Activated CD8-positive, alpha-beta T cell treated with anti-CD3 and anti-CD28 coated beads, Interleukin-2, amount 10 ng/mL, durations not matched to agents 7 days and 5 days (primary cell): ENCODE results near the gene LMO1. TPM values are rescaled to one million over a fixed set of nuclear protein-coding genes. Genes with fewer than 3 reads are reported as not detected.

Experiments used
- ATAC-seq: fragments of 150-1000 bp; cut with Tn5 transposase; one replicate; pipeline ENCODE4 v1.10.0; 2021; ENCODE audit warnings: moderate library complexity
- CTCF ChIA-PET: fragments of 350-600 bp; sonication (Branson Sonifier 250); formaldehyde crosslinking; loops from one replicate; lab custom pipeline; 2021; ENCODE audit warnings: antibody characterized with exemption; lab: Charles Lee
- POLR2A ChIA-PET: fragments of 350-600 bp; sonication (Branson Sonifier 250); formaldehyde crosslinking; loops from one replicate; lab custom pipeline; 2021; ENCODE audit warnings: antibody characterized with exemption; lab: Charles Lee
- DNase-seq: peaks from one replicate; pipeline ENCODE4 v3.0.0-alpha.2; 2020
- H3K27ac Mint-ChIP-seq: one replicate; pipeline ENCODE4 v1.8.0; 2021; ENCODE audit warnings: mild to moderate bottlenecking, mixed read lengths
- H3K27me3 Mint-ChIP-seq: one replicate; pipeline ENCODE4 v1.8.0; 2021; ENCODE audit warnings: low read depth, mixed read lengths
- H3K36me3 Mint-ChIP-seq: one replicate; pipeline ENCODE4 v1.8.0; 2021; ENCODE audit warnings: low read depth, mixed read lengths
- H3K4me1 Mint-ChIP-seq: one replicate; pipeline ENCODE4 v1.8.0; 2021; ENCODE audit warnings: low read depth, mixed read lengths
- H3K4me3 Mint-ChIP-seq: one replicate; pipeline ENCODE4 v1.8.0; 2021; ENCODE audit warnings: mild to moderate bottlenecking, mixed read lengths
- H3K9me3 Mint-ChIP-seq: one replicate; pipeline ENCODE4 v1.8.0; 2022; ENCODE audit warnings: mixed read lengths; ENCODE audit not compliant: insufficient read depth
- total RNA-seq, 2 experiments: library from RNA; stranded (reverse); gene quantifications; one replicate each; pipeline ENCODE4 v1.2.3, GENCODE V29; 2021

LMO1 gene
- total RNA-seq, 2 experiments from 2014 or later = not detected

GRCh38 chr11:8203414-8203715 is 60.3 kb downstream of the LMO1 start:
- H3K4me3 Mint-ChIP-seq = no peak overlapping the region
- no peaks in the 10 kb centered on the region for H3K9me3 Mint-ChIP-seq
- ATAC-seq (no peak), DNase-seq (no peak)
- no peaks in the 10 kb centered on the region for H3K36me3 Mint-ChIP-seq
- ChIA-PET POLR2A (no interaction called here), CTCF (interaction anchor here (2.0 kb wide), 1 partner anchor 60 kb away, joined by 6 read pairs; the partner anchor contains the start of gene LMO1)
- H3K27ac Mint-ChIP-seq = no peak overlapping the region
- peaks cover 19% of the 10 kb centered on the region for H3K27me3 Mint-ChIP-seq
- no peaks in the 10 kb centered on the region for H3K4me1 Mint-ChIP-seq

- ATAC-seq = no peak
- peaks cover 17% of the 10 kb centered on the region for H3K27me3 Mint-ChIP-seq
- CTCF ChIA-PET = interaction anchor here (2.0 kb wide), 1 partner anchor 61 kb away, joined by 6 read pairs; the partner anchor contains the start of gene LMO1
- H3K4me1 Mint-ChIP-seq = no peaks in the 10 kb centered on the region
- no peak overlapping the region for H3K4me3 Mint-ChIP-seq
- no peak for DNase-seq
- H3K27ac Mint-ChIP-seq = no peak overlapping the region
- H3K9me3 Mint-ChIP-seq = no peaks in the 10 kb centered on the region
- no peaks in the 10 kb centered on the region for H3K36me3 Mint-ChIP-seq
- POLR2A ChIA-PET = no interaction called here
These were observed 60.9 kb downstream of the LMO1 start for GRCh38 chr11:8202516-8203413.

- ATAC-seq (no peak), DNase-seq (no peak)
- H3K27ac Mint-ChIP-seq = no peak overlapping the region
- CTCF ChIA-PET = no interaction called here
- H3K9me3 Mint-ChIP-seq = no peaks in the 10 kb centered on the region
- POLR2A ChIA-PET = no interaction called here
- H3K36me3 Mint-ChIP-seq = no peaks in the 10 kb centered on the region
- peaks cover 14% of the 10 kb centered on the region for H3K27me3 Mint-ChIP-seq
- H3K4me1 Mint-ChIP-seq = no peaks in the 10 kb centered on the region
- H3K4me3 Mint-ChIP-seq = no peak overlapping the region
These were observed 61.9 kb downstream of the LMO1 start for GRCh38 chr11:8201644-8202365.

- H3K4me3 Mint-ChIP-seq = no peak overlapping the region
- ATAC-seq (no peak), DNase-seq (no peak)
- peaks cover 6% of the 10 kb centered on the region for H3K27me3 Mint-ChIP-seq
- ChIA-PET CTCF (no interaction called here), POLR2A (no interaction called here)
- H3K36me3 Mint-ChIP-seq = no peaks in the 10 kb centered on the region
- H3K9me3 Mint-ChIP-seq = no peaks in the 10 kb centered on the region
- no peak overlapping the region for H3K27ac Mint-ChIP-seq
- H3K4me1 Mint-ChIP-seq = no peaks in the 10 kb centered on the region
These were observed 64.0 kb downstream of the LMO1 start for GRCh38 chr11:8199676-8200075.

GRCh38 chr11:8196749-8197148 is 66.9 kb downstream of the LMO1 start:
- ChIA-PET POLR2A (no interaction called here), CTCF (no interaction called here)
- no peaks in the 10 kb centered on the region for H3K9me3 Mint-ChIP-seq
- no peaks in the 10 kb centered on the region for H3K4me1 Mint-ChIP-seq
- no peak for ATAC-seq
- no peak for DNase-seq
- H3K36me3 Mint-ChIP-seq = no peaks in the 10 kb centered on the region
- peaks cover 5% of the 10 kb centered on the region for H3K27me3 Mint-ChIP-seq
- H3K27ac Mint-ChIP-seq = no peak overlapping the region
- H3K4me3 Mint-ChIP-seq = no peak overlapping the region

GRCh38 chr11:8194956-8195355 is 68.7 kb downstream of the LMO1 start:
- Mint-ChIP-seq H3K27ac (no peak overlapping the region), H3K27me3 (peaks cover 5% of the 10 kb centered on the region), H3K36me3 (no peaks in the 10 kb centered on the region), H3K9me3 (no peaks in the 10 kb centered on the region), H3K4me1 (no peaks in the 10 kb centered on the region), H3K4me3 (no peak overlapping the region)
- CTCF ChIA-PET = interaction anchor here (1.2 to 2.1 kb wide), 2 partner anchors 26 to 68 kb away, joined by 3 to 7 read pairs; partner anchors contain the start of genes LMO1 and RIC3
- no peak for DNase-seq
- no peak for ATAC-seq
- POLR2A ChIA-PET = no interaction called here

- ChIA-PET CTCF (interaction anchor here (0.7 to 1.8 kb wide), 6 partner anchors 8 to 374 kb away, joined by 3 to 11 read pairs (median 4); partner anchors contain the start of genes LMO1 and RIC3), POLR2A (no interaction called here)
- peaks cover 7% of the 10 kb centered on the region for H3K27me3 Mint-ChIP-seq
- no peaks in the 10 kb centered on the region for H3K9me3 Mint-ChIP-seq
- no peaks in the 10 kb centered on the region for H3K4me1 Mint-ChIP-seq
- no peaks in the 10 kb centered on the region for H3K36me3 Mint-ChIP-seq
- H3K4me3 Mint-ChIP-seq = no peak overlapping the region
- ATAC-seq (peak; percentile 39), DNase-seq (no peak)
- no peak overlapping the region for H3K27ac Mint-ChIP-seq
These were observed 70.8 kb downstream of the LMO1 start for GRCh38 chr11:8192896-8193209.

GRCh38 chr11:8192016-8192895 is 71.4 kb downstream of the LMO1 start:
- Mint-ChIP-seq H3K27me3 (peaks cover 7% of the 10 kb centered on the region), H3K4me1 (no peaks in the 10 kb centered on the region)
- CTCF ChIA-PET = interaction anchor here (0.7 to 1.8 kb wide), 6 partner anchors 7 to 374 kb away, joined by 3 to 11 read pairs (median 4); partner anchors contain the start of genes LMO1 and RIC3

GRCh38 chr11:8190431-8190830 is 73.2 kb downstream of the LMO1 start:
- no peaks in the 10 kb centered on the region for H3K36me3 Mint-ChIP-seq
- H3K4me1 Mint-ChIP-seq = no peaks in the 10 kb centered on the region
- POLR2A ChIA-PET = no interaction called here
- H3K27me3 Mint-ChIP-seq = peaks cover 11% of the 10 kb centered on the region
- DNase-seq (no peak), ATAC-seq (no peak)
- CTCF ChIA-PET = interaction anchor here (0.6 to 1.1 kb wide), 2 partner anchors 9 to 377 kb away, joined by 3 to 5 read pairs; no protein-coding TSS in a partner anchor
- H3K4me3 Mint-ChIP-seq = no peak overlapping the region
- H3K9me3 Mint-ChIP-seq = no peaks in the 10 kb centered on the region
- H3K27ac Mint-ChIP-seq = no peak overlapping the region

More at GRCh38 chr11:8192016-8192895, 71.4 kb downstream of the LMO1 start:
- peak; percentile 70 for ATAC-seq
- peak; percentile 58 for DNase-seq
- POLR2A ChIA-PET = no interaction called here
- Mint-ChIP-seq H3K4me3 (no peak overlapping the region), H3K27ac (no peak overlapping the region), H3K36me3 (no peaks in the 10 kb centered on the region), H3K9me3 (no peaks in the 10 kb centered on the region)

- no peak for DNase-seq
- CTCF ChIA-PET = no interaction called here
- H3K9me3 Mint-ChIP-seq = no peaks in the 10 kb centered on the region
- H3K4me1 Mint-ChIP-seq = no peaks in the 10 kb centered on the region
- no peak overlapping the region for H3K27ac Mint-ChIP-seq
- H3K36me3 Mint-ChIP-seq = no peaks in the 10 kb centered on the region
- no peak overlapping the region for H3K4me3 Mint-ChIP-seq
- POLR2A ChIA-PET = no interaction called here
- ATAC-seq = no peak
- H3K27me3 Mint-ChIP-seq = peaks cover 22% of the 10 kb centered on the region
These were observed 77.2 kb downstream of the LMO1 start for GRCh38 chr11:8186429-8186828.

- CTCF ChIA-PET = interaction anchor here (1.0 kb wide), 1 partner anchor 10 kb away, joined by 3 read pairs; no protein-coding TSS in a partner anchor
These were observed 80.6 kb downstream of the LMO1 start for GRCh38 chr11:8183111-8183510.

More at GRCh38 chr11:8183111-8183510, 80.6 kb downstream of the LMO1 start:
- no peak overlapping the region for H3K4me3 Mint-ChIP-seq
- H3K27me3 Mint-ChIP-seq = peaks cover 24% of the 10 kb centered on the region
- ATAC-seq = no peak
- no peak overlapping the region for H3K27ac Mint-ChIP-seq
- H3K9me3 Mint-ChIP-seq = no peaks in the 10 kb centered on the region
- no peaks in the 10 kb centered on the region for H3K4me1 Mint-ChIP-seq
- H3K36me3 Mint-ChIP-seq = no peaks in the 10 kb centered on the region
- POLR2A ChIA-PET = no interaction called here
- DNase-seq = no peak
